22Rv1 (cell line): ENCODE measurements around the gene PCP2.

Source experiments
- ZFX ChIP-seq: fragments of 450-650 bp; IDR thresholded peaks from 2 replicates; pipeline ENCODE4 v1.6.1; 2017; ENCODE audit warnings: antibody characterized with exemption, borderline replicate concordance
- TF ChIP-seq, protein P1 (sequence below): fragments of 450-650 bp; IDR thresholded peaks from 2 replicates; pipeline ENCODE4 v1.5.1; 2017; ENCODE audit warnings: mild to moderate bottlenecking

DNA sequence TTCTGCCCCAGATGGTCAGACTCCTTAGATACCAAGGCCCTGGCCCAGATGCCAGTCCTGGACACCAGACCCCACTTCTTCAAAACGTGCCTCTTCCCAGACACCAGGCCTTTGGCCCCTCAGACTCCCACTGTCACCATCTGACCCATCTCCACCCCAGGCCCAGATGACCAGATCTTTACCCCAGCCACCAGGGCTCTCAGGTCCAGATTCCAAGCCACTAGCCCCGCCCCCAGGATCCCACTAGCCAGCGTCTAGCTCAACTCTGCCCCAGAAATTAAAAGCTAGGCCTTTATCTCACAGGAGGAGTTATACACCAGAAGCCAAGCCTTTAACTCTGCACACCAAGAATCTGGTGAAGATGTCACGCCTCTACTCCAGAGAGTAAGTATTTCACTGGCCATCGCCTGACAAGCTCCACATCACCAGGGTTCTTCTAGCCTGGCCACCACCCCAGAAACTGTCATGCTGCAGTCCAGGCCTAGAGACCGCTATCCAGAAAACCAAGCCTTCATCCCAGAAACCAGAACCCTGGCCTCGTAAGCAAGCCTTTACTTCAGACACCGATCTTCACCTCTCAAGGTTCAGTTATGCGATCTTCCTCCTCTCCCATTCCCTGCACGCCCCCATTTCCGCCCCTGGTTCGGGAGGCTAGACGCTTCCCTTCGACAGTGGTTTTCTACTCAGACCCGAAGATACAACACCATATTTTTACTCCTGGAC, 4.8 kb downstream of the PCP2 start:
- TF ChIP-seq, protein P1, sequence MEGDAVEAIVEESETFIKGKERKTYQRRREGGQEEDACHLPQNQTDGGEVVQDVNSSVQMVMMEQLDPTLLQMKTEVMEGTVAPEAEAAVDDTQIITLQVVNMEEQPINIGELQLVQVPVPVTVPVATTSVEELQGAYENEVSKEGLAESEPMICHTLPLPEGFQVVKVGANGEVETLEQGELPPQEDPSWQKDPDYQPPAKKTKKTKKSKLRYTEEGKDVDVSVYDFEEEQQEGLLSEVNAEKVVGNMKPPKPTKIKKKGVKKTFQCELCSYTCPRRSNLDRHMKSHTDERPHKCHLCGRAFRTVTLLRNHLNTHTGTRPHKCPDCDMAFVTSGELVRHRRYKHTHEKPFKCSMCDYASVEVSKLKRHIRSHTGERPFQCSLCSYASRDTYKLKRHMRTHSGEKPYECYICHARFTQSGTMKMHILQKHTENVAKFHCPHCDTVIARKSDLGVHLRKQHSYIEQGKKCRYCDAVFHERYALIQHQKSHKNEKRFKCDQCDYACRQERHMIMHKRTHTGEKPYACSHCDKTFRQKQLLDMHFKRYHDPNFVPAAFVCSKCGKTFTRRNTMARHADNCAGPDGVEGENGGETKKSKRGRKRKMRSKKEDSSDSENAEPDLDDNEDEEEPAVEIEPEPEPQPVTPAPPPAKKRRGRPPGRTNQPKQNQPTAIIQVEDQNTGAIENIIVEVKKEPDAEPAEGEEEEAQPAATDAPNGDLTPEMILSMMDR, result no peak
- no peak for TF ChIP-seq ZFX
